GM21526 (cell line): Measurements from ENCODE around the gene CFAP410.

Experiments used
- ATAC-seq: cut with Tn5 transposase; IDR thresholded peaks from one replicate; pipeline ENCODE4 v1.9.1; 2021; ENCODE audit warnings: moderate library complexity; ENCODE audit not compliant: unreplicated experiment, low FRiP score

The CFAP410 gene

DNA sequence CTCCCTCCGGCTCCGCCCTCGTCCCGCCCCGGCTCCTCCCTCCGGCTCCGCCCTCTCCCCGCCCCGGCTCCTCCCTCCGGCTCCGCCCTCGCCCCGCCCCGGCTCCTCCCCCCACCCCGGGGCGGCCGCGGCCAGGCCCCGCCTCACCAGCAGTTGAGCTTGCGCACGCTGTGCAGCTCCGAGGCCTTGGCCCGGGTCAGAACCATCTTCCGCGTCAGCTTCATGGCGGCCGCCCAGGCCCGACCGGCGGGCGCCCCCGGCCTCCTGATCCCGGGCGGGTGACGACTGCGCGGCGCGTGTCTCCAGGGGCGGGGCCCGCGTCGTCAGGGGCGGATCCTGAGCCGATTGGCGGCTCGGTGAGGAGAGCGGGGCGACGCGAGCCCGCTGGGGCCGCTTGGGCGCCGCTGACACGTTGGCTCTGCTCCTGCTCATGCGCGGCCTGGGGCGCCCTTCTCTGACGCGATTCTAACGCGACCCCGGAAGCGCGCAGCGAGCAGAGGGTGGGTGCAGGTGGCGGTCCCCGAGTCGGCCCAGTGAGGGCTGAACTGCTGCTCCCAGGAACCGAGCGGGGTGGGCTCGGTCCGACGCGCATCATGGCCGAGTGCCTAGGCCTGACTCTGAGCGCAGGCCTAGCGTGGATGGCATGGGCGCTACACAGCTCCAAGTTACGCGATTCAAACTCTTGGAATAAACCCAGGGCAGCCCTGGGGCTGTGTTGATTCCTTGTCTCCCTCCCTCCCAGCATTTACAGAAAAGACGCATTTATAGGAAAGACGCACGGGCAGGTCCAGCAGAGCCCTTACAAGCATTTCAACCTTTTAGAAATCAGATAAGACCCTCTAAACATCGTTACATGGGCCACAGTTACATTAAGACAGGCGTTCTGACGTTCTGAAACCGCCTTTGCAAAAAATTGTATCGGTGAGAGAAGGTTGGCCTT, at the start of gene CFAP410:
CFAP410 (minus strand) TSS at position 420 of the 940 bp plus-strand sequence; CDS start at position 224, 196 bp downstream.
- peak; percentile 77 for ATAC-seq

DNA sequence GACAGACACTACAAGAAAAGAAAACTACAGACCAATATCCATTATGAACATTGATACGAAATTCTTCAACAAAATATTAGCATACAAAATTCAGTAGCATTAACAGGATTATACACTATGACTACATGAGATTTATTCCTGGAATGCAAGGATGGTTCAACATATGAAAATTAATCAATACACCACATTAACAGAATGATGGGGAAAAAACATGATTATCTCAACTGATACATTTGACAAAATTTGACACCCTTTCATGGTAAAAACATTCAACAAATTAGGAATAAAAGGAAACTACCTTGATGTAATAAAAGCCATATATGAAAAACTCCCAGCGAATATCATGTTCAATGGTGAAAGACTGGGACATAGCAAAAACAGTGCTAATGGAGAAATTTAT, 45.8 kb upstream of the CFAP410 start:
- ATAC-seq = no peak

GRCh38 chr21:44383216-44383615, 44.0 kb upstream of the CFAP410 start:
- no peak for ATAC-seq

GRCh38 chr21:44382536-44382935, 43.3 kb upstream of the CFAP410 start:
- ATAC-seq = no peak

DNA sequence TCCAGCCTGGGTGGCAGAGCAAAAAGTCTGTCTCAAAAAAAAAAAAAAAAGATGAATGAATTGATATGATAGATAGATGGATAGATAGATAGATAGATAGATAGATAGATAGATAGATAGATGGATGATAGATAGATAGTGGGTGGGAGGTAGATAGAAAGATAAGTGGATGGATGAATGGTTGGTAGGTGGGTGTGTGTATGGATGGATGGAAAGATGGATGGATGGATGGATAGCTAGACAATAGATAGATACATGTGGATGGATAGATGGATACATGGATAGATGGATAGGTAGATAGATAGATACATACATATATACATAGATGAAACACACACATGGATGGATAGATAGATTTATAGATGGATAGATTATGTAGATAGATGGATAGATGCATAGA, 42.7 kb upstream of the CFAP410 start:
- ATAC-seq = no peak

DNA sequence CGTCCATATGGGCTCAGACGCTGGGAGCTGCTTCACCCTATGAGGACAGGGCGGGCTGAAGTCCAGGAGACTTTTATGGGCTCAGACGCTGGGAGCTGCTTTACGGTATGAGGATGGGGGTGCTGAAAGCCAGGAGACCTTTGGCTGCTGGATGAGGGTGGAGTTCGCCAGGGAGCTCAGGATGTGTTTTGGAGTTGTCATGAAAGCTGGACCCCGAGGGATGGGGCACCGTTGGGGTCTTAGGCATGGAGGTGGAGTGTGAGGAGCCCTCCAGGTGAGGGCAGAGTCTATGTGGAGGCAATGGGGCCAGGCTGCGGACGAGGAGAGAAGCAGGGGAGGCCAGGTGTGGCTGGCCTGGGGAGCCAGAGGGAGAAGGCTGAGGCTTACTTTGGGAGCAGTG, 41.7 kb upstream of the CFAP410 start:
- no peak for ATAC-seq

DNA sequence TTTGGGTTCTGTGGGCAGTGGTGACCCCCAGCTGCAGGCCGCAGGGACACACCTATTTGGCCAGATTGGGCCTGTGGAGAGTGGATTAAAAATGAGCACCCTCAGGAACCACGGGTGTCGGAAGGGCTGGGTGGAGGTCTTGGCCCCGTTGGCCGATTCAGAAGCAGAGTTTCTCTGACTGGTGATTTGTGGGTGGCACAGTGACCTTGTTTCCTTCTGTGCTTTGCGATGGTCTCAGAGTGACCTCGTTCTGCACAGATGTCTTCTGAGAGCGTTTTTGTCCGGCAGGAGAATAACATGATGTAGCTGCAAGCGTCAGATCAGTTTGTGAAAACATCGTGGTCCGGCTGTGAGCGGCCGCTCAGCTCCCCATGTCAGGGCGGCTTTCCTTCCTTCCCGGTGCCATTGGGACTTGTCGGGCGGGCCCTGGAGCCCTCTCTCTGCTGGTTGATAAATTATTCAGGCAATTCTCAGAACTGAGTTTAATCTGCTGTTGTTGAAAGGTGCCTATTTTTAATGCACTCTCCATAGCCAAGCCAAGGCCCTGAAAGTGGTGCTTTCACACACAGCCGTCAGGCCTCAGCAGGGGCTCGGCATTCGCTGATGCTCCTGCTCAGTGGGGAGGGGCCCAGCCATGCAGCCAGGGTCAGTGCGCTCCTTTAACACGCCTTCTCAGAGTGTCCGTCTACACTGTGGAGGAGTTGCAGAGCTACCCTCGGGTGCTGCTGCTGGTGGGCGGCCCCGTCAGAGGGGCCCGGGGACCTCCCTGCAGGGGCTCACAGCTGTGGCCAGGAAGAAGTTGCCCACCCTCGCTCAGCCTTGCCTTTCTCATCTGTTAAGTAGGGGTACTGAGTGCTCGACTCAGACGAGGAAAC, 41.0 kb upstream of the CFAP410 start:
- ATAC-seq = no peak

DNA sequence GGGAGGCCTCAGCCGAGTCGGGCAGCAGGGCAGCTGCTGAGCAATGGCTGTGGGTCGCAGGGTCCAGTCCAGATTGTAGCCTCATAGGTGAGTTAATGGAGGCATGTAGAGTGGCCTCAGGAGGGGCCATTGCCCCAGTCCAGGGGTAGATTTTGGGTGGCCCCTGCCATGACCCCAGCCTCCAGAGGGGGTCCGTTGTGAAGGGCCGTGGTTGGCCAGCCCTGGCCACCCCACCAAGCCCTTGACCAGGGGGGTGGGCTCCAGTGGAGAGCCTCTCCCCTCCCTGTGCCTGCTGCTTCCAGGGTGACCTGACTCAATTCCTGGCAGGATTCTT, 40.3 kb upstream of the CFAP410 start:
- no peak for ATAC-seq

GRCh38 chr21:44378646-44379514, 39.7 kb upstream of the CFAP410 start:
- ATAC-seq = no peak

DNA sequence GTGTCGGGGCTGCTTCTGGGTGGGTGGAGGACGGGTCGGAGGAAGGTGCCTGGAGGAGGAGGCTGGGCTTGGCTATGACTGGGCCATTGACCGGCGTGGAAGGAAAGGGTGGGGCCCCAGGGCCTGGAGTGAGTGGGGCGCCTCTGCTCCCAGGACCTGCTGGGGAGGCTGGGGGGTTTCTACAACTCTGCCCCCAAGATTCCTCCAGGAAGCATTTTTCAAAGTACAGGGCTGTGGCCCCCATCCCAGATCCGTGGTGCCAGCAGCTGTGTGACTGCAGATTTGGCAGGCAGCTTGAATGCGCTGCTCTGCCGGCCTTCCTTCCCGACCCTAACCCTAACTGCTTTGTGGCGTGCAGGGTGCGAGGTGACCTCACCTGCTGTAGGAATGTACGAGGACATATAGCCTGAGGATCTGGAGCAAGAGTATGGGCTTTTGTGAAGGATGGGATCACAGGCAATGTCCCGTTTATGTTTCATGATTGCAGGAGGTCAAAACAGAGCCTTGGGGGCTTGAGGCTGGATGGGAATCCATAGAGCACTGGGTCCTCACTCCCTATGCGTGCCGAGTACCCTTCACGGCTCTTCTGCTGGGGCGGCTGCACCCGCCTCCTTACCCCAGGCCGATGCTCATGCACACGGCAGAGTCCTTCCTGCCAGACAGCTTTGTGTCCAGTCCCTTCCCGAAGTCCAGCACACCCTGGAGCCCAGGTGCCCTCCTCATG, 38.9 kb upstream of the CFAP410 start:
- ATAC-seq = no peak

GRCh38 chr21:44377201-44377921, 38.2 kb upstream of the CFAP410 start:
- no peak for ATAC-seq

DNA sequence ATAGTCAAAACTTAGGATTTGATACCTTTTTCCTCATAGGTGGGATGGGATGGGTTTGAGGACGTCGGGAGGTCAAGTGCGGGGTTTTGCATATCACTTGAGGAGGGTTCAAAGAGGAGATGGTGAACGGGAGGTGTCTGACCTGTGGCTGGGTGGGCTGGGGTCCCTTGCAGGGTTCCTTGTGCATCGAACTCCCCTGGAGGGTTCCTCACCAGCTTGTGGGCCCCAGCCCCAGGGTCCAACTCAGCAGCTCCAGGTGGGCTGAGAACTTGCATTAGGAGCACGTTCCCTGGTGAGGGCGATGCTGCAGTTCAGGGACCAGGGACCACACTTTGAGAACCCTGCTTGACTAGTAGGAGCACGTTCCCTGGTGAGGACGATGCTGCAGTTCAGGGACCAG, 37.4 kb upstream of the CFAP410 start:
- no peak for ATAC-seq

GRCh38 chr21:44375761-44376241, 36.6 kb upstream of the CFAP410 start:
- no peak for ATAC-seq

GRCh38 chr21:44375281-44375651, 36.1 kb upstream of the CFAP410 start:
- no peak for ATAC-seq

GRCh38 chr21:44374601-44375280, 35.6 kb upstream of the CFAP410 start:
- ATAC-seq = no peak

GRCh38 chr21:44372616-44373015, 33.4 kb upstream of the CFAP410 start:
- ATAC-seq = no peak

- no peak for ATAC-seq
Observed at GRCh38 chr21:44371596-44371995, 32.4 kb upstream of the CFAP410 start.

- ATAC-seq = no peak
Observed at GRCh38 chr21:44370786-44371410, 31.7 kb upstream of the CFAP410 start.
